GM12878 (cell line): ENCODE measurements around the gene TSFM. TPM values are rescaled to one million over a fixed set of nuclear protein-coding genes. Genes with fewer than 3 reads are reported as not detected.

Source experiments
- ATAC-seq: fragments of 200-7000 bp; cut with Tn5 transposase; 3 replicates; pipeline ENCODE4 v1.9.1; 2020; ENCODE audit warnings: mild to moderate bottlenecking, moderate library complexity
- BruUV-seq: library from RNA; stranded (reverse); fragments of 400-500 nt; replicated peaks from 2 replicates; lab custom pipeline; 2021; lab: Mats Ljungman, UMichigan
- CTCF ChIA-PET: fragments of 300-600 bp; sonication (Branson Sonifier 250); formaldehyde crosslinking; extraction: SDS; loops from one replicate; lab custom pipeline; 2021; ENCODE audit warnings: inconsistent platforms; lab: Yijun Ruan, JAX
- POLR2A ChIA-PET: fragments of 350-600 bp; formaldehyde crosslinking; extraction: SDS; loops from one replicate; lab custom pipeline; 2021; ENCODE audit warnings: inconsistent platforms; lab: Charles Lee
- RAD21 ChIA-PET: fragments of 300-600 bp; sonication (Branson Sonifier 250); formaldehyde crosslinking; loops from one replicate; lab custom pipeline; 2023; ENCODE audit warnings: antibody characterized with exemption; ENCODE audit not compliant: unreplicated experiment; lab: Charles Lee
- SMC1A ChIA-PET: fragments of 300-600 bp; sonication (Branson Sonifier 250); formaldehyde crosslinking; loops from one replicate; lab custom pipeline; 2023; ENCODE audit not compliant: unreplicated experiment, uncharacterized antibody; lab: Charles Lee
- DNase-seq: peaks from one replicate; pipeline ENCODE4 v3.0.0-alpha.2; 2011; ENCODE audit warnings: low read depth, low spot score
- FAIRE-seq: peaks from 3 replicates; lab custom pipeline; 2011; peaks lifted over from hg19 to GRCh38; lab: Jason Lieb, UNC
- H2AFZ ChIP-seq: 2 replicates; pipeline ENCODE4 v1.6.0; 2011; ENCODE audit warnings: low read depth, low read length, control low read depth; ENCODE audit not compliant: control insufficient read depth
- H3K27ac ChIP-seq: 2 replicates; pipeline ENCODE4 v1.5.1; 2011; ENCODE audit warnings: control low read depth; ENCODE audit not compliant: control insufficient read depth, insufficient read depth
- H3K27me3 ChIP-seq, 2 experiments: replicated peaks in 1 of 2; 2 replicates each; pipeline versions ENCODE4 v1.6.0 to v1.6.1; 2011; ENCODE audit warnings: low read length in 1 of 2; ENCODE audit not compliant: control insufficient read depth in 2 of 2, insufficient read depth in 2 of 2
- H3K36me3 ChIP-seq, 2 experiments: 2 replicates each; pipeline ENCODE4 v1.5.1; 2011; ENCODE audit warnings: low read length in 1 of 2; ENCODE audit not compliant: control insufficient read depth in 2 of 2, insufficient read depth in 2 of 2
- H3K4me1 ChIP-seq: 2 replicates; pipeline ENCODE4 v1.6.1; 2011; ENCODE audit warnings: mild to moderate bottlenecking, low read length, moderate library complexity, mixed read lengths; ENCODE audit not compliant: control insufficient read depth, insufficient read depth
- H3K4me2 ChIP-seq: 2 replicates; pipeline ENCODE4 v1.6.0; 2011; ENCODE audit warnings: control low read depth; ENCODE audit not compliant: control insufficient read depth, insufficient read depth
- H3K4me3 ChIP-seq: fragments of 200-600 bp; sonication (generic); 2 replicates; pipeline ENCODE4 v1.5.1; 2016
- H3K79me2 ChIP-seq: 2 replicates; pipeline ENCODE4 v1.6.0; 2011; ENCODE audit warnings: low read length; ENCODE audit not compliant: control insufficient read depth, insufficient read depth
- H3K9ac ChIP-seq: 2 replicates; pipeline ENCODE4 v1.8.0; 2011; ENCODE audit warnings: low read length, control low read depth, mixed read lengths; ENCODE audit not compliant: control insufficient read depth, insufficient read depth
- H3K9me3 ChIP-seq: replicated peaks from 3 replicates; pipeline ENCODE4 v1.5.1; 2011; ENCODE audit warnings: mild to moderate bottlenecking, low read length; ENCODE audit not compliant: control insufficient read depth, insufficient read depth
- H4K20me1 ChIP-seq: 2 replicates; pipeline ENCODE4 v1.6.0; 2011; ENCODE audit not compliant: control insufficient read depth, insufficient read depth
- ATF3 ChIP-seq: IDR thresholded peaks from 2 replicates; pipeline ENCODE4 v1.6.1; 2011; ENCODE audit warnings: low read depth, mild to moderate bottlenecking, low read length, moderate library complexity, borderline replicate concordance; ENCODE audit errors: extremely low read depth
- CBFB ChIP-seq: IDR thresholded peaks from 2 replicates; pipeline ENCODE4 v1.6.1; 2016; ENCODE audit warnings: antibody characterized with exemption, low read depth
- CBX3 ChIP-seq: fragments of 200-600 bp; sonication (generic); IDR thresholded peaks from 2 replicates; pipeline ENCODE4 v1.6.1; 2016; ENCODE audit warnings: low read depth, borderline replicate concordance
- CREB1 ChIP-seq: IDR thresholded peaks from 2 replicates; pipeline ENCODE4 v1.6.1; 2012; ENCODE audit warnings: low read depth, mild to moderate bottlenecking, inconsistent platforms
- JUNB ChIP-seq: IDR thresholded peaks from 2 replicates; pipeline ENCODE4 v1.6.1; 2016; ENCODE audit warnings: antibody characterized with exemption, mild to moderate bottlenecking
- MEF2A ChIP-seq: IDR thresholded peaks from 2 replicates; pipeline ENCODE4 v1.6.1; 2011; ENCODE audit warnings: low read depth, mild to moderate bottlenecking, low read length, moderate library complexity; ENCODE audit not compliant: insufficient read depth
- MEF2B ChIP-seq: fragments of 450-650 bp; IDR thresholded peaks from 2 replicates; pipeline ENCODE4 v1.6.1; 2018; ENCODE audit warnings: mild to moderate bottlenecking, moderate library complexity; ENCODE audit not compliant: partially characterized antibody, poor library complexity, severe bottlenecking
- NFXL1 ChIP-seq: fragments of 450-650 bp; IDR thresholded peaks from 2 replicates; pipeline ENCODE4 v1.6.1; 2017; ENCODE audit warnings: antibody characterized with exemption, mild to moderate bottlenecking, borderline replicate concordance
- NR2F1 ChIP-seq: fragments of 450-650 bp; conservative IDR thresholded peaks from 2 replicates; pipeline ENCODE4 v1.6.1; 2017; ENCODE audit warnings: mild to moderate bottlenecking
- RFX5 ChIP-seq: IDR thresholded peaks from 2 replicates; pipeline ENCODE4 v1.6.1; 2011; ENCODE audit warnings: low read depth, low read length, improper control_type of control experiment
- TARDBP ChIP-seq: IDR thresholded peaks from 2 replicates; pipeline ENCODE4 v1.6.1; 2016; ENCODE audit warnings: borderline replicate concordance
- TCF3 ChIP-seq: IDR thresholded peaks from 2 replicates; pipeline ENCODE4 v1.6.1; 2012; ENCODE audit warnings: low read depth, mild to moderate bottlenecking, low read length, borderline replicate concordance; ENCODE audit not compliant: insufficient read depth
- ZBED1 ChIP-seq: IDR thresholded peaks from 2 replicates; pipeline ENCODE4 v1.6.1; 2016; ENCODE audit warnings: borderline replicate concordance
- ZNF217 ChIP-seq: fragments of 450-650 bp; IDR thresholded peaks from 2 replicates; pipeline ENCODE4 v1.6.1; 2017; ENCODE audit warnings: antibody characterized with exemption, mild to moderate bottlenecking
- ZSCAN29 ChIP-seq: fragments of 450-650 bp; IDR thresholded peaks from 2 replicates; pipeline ENCODE4 v1.6.1; 2017; ENCODE audit warnings: mild to moderate bottlenecking, moderate library complexity
- WGBS: methylation state at CpG from one replicate; pipeline ENCODE4 v1.1.6; 2016; ENCODE audit warnings: low lambda C conversion rate; ENCODE audit not compliant: insufficient replicate concordance, insufficient coverage; ENCODE audit errors: missing lambda C conversion rate; 5-methylcytosine and 5-hydroxymethylcytosine counted together
- in situ Hi-C: fragments of 300-500 bp; cut with MboI; formaldehyde crosslinking; loops from 9 replicates; pipeline ENCODE4 v1.14.3; 2018; ENCODE audit warnings: mixed read lengths
- intact Hi-C: fragments of 100-400 bp; cut with micrococcal nuclease; formaldehyde crosslinking; loops from one replicate; pipeline ENCODE4 v1.14.2; 2022; ENCODE audit not compliant: unreplicated experiment
- polyA plus RNA-seq, 11 experiments: library from polyadenylated mRNA; depleted of rRNA in 4 of 11; unstranded in 6 of 11; stranded (reverse) in 5 of 11; fragments of >200 nt; fragmentation: Nextera tagmentation in 4 of 11; fragmentation: Illumina TruSeq in 1 of 11; extraction: Ambion mirVana in 4 of 11; extraction: Trizol in 1 of 11; gene quantifications; 1 replicate in 1 of 11; 2 replicates in 10 of 11; pipeline versions ENCODE4 v1.2.1 to v1.2.3, GENCODE V29; 2011 to 2016; ENCODE audit warnings: inconsistent platforms in 2 of 11, missing spikeins in 2 of 11, low read depth in 1 of 11
- total RNA-seq, 4 experiments: library from RNA; depleted of rRNA in 3 of 4; stranded (reverse); fragments of >200 nt in 3 of 4; fragmentation: Illumina TruSeq in 1 of 4; extraction: Trizol in 1 of 4; gene quantifications; 2 replicates each; pipeline versions ENCODE4 v1.2.1 to v1.2.3, GENCODE V29; 2013 to 2021
- TF ChIP-seq, protein P1 (sequence below): IDR thresholded peaks from 2 replicates; pipeline ENCODE4 v1.6.1; 2012; ENCODE audit warnings: low read depth, low read length, improper control_type of control experiment
- TF ChIP-seq, protein P2 (sequence below), 3 experiments: IDR thresholded peaks in 2 of 3; conservative IDR thresholded peaks in 1 of 3; 2 replicates each; pipeline ENCODE4 v1.5.1; 2011; ENCODE audit warnings: low read depth in 3 of 3, low read length in 3 of 3, mild to moderate bottlenecking in 3 of 3, control low read depth in 2 of 3, moderate library complexity in 2 of 3, inconsistent platforms in 1 of 3, mixed read lengths in 1 of 3; ENCODE audit not compliant: control insufficient read depth in 2 of 3, insufficient read depth in 1 of 3; ENCODE audit errors: extremely low read depth in 1 of 3
- TF ChIP-seq, protein P3 (sequence below): IDR thresholded peaks from 2 replicates; pipeline ENCODE4 v1.6.1; 2011; ENCODE audit warnings: mild to moderate bottlenecking, low read depth, low read length, moderate library complexity; ENCODE audit not compliant: insufficient replicate concordance

Gene TSFM
- total and polyA plus RNA-seq, 10 of the 15 experiments (the other 5 are each of a cell fraction or from before 2014, with no cell fraction given), result 36.7 to 132 (median 45.6) TPM

- TF ChIP-seq, protein P1, sequence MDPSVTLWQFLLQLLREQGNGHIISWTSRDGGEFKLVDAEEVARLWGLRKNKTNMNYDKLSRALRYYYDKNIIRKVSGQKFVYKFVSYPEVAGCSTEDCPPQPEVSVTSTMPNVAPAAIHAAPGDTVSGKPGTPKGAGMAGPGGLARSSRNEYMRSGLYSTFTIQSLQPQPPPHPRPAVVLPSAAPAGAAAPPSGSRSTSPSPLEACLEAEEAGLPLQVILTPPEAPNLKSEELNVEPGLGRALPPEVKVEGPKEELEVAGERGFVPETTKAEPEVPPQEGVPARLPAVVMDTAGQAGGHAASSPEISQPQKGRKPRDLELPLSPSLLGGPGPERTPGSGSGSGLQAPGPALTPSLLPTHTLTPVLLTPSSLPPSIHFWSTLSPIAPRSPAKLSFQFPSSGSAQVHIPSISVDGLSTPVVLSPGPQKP, result no peak
- TF ChIP-seq ATF3 (no peak), ZSCAN29 (no peak), CBFB (no peak), NFXL1 (no peak), CBX3 (no peak)
- TF ChIP-seq, protein P2, sequence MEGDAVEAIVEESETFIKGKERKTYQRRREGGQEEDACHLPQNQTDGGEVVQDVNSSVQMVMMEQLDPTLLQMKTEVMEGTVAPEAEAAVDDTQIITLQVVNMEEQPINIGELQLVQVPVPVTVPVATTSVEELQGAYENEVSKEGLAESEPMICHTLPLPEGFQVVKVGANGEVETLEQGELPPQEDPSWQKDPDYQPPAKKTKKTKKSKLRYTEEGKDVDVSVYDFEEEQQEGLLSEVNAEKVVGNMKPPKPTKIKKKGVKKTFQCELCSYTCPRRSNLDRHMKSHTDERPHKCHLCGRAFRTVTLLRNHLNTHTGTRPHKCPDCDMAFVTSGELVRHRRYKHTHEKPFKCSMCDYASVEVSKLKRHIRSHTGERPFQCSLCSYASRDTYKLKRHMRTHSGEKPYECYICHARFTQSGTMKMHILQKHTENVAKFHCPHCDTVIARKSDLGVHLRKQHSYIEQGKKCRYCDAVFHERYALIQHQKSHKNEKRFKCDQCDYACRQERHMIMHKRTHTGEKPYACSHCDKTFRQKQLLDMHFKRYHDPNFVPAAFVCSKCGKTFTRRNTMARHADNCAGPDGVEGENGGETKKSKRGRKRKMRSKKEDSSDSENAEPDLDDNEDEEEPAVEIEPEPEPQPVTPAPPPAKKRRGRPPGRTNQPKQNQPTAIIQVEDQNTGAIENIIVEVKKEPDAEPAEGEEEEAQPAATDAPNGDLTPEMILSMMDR (IDR thresholded peaks at IDR 0.05 in 2 of 3, conservative IDR thresholded peaks at IDR 0.05 in 1 of 3; ENCODE audit: control insufficient read depth in 2 of 3, extremely low read depth in 1 of 3, insufficient read depth in 1 of 3, low read depth in 3 of 3, low read length in 3 of 3), result no peak
Observed at GRCh38 chr12:57743769-57744168, 38.8 kb upstream of the TSFM start (continued).

DNA sequence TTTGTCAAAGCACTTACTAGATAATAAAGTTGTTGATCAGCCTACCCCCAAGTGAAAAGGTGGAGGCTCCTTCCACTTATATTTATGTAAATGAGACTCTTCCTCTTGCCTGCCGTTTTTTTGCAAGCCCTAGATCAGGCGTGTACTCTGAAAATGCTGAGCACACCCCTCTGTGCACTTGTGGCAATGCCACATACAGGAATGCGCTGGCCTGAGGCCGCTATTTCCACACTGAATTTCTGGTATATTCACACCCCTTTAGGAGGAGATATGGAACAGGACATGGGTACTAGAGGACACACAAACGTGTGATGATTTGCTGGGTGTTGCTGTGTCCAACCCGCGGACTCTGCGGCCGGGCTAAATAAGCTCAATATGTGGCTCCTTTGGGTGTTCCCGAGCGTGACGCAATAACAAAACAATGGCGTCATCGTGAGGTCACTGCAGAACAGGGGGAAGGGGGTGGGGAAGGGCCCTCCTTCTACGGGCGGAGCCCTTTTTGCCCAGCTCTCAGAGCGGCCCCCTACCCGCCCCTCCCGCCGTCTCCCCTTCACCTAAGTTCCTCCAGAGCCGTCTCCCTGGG lies 38.3 kb upstream of the TSFM start:
- H4K20me1 ChIP-seq, result no peaks in the 10 kb centered on the region
- H2AFZ ChIP-seq, result peak overlapping the region; percentile 90
- ChIA-PET SMC1A (interaction anchor here (0.8 to 2.4 kb wide), 6 partner anchors 12 to 285 kb away, joined by 3 to 14 read pairs (median 4); partner anchors contain the start of genes EEF1AKMT3 and METTL1), RAD21 (interaction anchor here (1.0 to 1.5 kb wide), 4 partner anchors 12 to 286 kb away, joined by 5 to 6 read pairs (median 6); no protein-coding TSS in a partner anchor), POLR2A (interaction anchor here (0.5 to 3.0 kb wide), 7 partner anchors 10 to 267 kb away, joined by 3 to 19 read pairs (median 5); partner anchors contain the start of gene MARCHF9), CTCF (interaction anchor here (0.8 to 2.9 kb wide), 8 partner anchors 12 to 289 kb away, joined by 3 to 28 read pairs (median 4); partner anchors contain the start of genes GLI1 and INHBE)
- WGBS, result under 1% methylated on average over 12 of the region's 21 CpGs
- FAIRE-seq (no peak), ATAC-seq (peak; percentile 55), DNase-seq (peak; percentile 55)
- in situ Hi-C loops, result no loop called here
- intact Hi-C loops, result no loop called here
- H3K27ac ChIP-seq, result peak overlapping the region; percentile 94
- H3K4me3 ChIP-seq, result peak overlapping the region; percentile 91
- H3K79me2 ChIP-seq, result peaks cover 26% of the 10 kb centered on the region
- BruUV-seq, result no TSS peak
- peak overlapping the region; percentile 99 for H3K4me2 ChIP-seq
- H3K9me3 ChIP-seq, result no peaks in the 10 kb centered on the region
- H3K36me3 ChIP-seq, result peaks cover 5 to 6% of the 10 kb centered on the region in 2 experiments
- H3K4me1 ChIP-seq, result peaks cover 23% of the 10 kb centered on the region
- no peaks in the 10 kb centered on the region for H3K27me3 ChIP-seq
- peak overlapping the region; percentile 93 for H3K9ac ChIP-seq
- TF ChIP-seq TCF3 (no peak), ATF3 (no peak), CREB1 (peak; percentile 99), ZBED1 (no peak), NR2F1 (0 out of 2 replicates have a peak, but pooled peaks have one; percentile 8), MEF2A (no peak), MEF2B (peak; percentile 25), TARDBP (no peak), ZNF217 (0 out of 2 replicates have a peak, but pooled peaks have one; percentile 19), RFX5 (no peak), JUNB (no peak)
- TF ChIP-seq, protein P3, sequence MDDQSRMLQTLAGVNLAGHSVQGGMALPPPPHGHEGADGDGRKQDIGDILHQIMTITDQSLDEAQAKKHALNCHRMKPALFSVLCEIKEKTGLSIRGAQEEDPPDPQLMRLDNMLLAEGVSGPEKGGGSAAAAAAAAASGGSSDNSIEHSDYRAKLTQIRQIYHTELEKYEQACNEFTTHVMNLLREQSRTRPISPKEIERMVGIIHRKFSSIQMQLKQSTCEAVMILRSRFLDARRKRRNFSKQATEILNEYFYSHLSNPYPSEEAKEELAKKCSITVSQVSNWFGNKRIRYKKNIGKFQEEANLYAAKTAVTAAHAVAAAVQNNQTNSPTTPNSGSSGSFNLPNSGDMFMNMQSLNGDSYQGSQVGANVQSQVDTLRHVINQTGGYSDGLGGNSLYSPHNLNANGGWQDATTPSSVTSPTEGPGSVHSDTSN, result no peak
